ENCODE data around the gene NEK8. TPM values are rescaled to one million over a fixed set of nuclear protein-coding genes. Genes with fewer than 3 reads are reported as not detected.

NEK8 gene
- total and polyA plus RNA-seq, 9 of the 15 experiments (the other 6 are each of a cell fraction or from before 2014, with no cell fraction given): 0.98 to 16.6 (median 4.6) TPM

DNA sequence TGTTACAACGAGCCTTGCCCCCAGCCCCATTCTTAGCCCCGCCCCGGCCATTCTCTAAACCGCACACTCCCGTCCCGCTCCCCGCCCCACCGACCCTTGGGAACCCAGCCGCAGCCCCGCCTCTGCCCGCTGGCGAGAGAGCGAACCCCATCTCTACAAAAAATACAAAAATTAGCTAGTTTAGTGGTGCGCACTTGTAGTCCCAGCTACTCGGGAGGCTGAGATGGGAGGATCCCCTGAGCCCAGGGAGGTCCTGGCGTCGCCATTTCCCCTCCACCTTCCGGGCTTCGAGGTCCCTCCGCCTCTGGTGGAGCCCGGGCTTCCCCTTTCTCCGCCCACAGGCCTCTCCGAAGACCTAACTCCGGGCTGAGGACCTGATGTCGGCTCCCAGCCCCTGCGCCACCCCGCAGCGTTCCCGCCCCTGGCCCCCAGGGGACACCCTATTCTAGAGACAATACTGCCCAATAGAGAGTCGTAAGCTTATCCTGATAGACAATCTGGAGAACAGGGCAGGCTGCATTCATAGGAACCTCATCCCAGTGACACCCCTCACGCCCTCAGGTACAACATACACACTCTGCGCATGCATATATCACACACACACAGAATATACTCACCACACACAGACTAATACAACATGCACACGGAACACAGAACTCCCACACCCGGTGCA is 16.4 kb upstream of the NEK8 start (continued):
- 0 out of 2 replicates have a peak, but pooled peaks have one; percentile 17 for TF ChIP-seq HIVEP1 (CRISPR knock-in tag; IDR thresholded peaks at IDR 0.05)
- TF ChIP-seq, protein P1, sequence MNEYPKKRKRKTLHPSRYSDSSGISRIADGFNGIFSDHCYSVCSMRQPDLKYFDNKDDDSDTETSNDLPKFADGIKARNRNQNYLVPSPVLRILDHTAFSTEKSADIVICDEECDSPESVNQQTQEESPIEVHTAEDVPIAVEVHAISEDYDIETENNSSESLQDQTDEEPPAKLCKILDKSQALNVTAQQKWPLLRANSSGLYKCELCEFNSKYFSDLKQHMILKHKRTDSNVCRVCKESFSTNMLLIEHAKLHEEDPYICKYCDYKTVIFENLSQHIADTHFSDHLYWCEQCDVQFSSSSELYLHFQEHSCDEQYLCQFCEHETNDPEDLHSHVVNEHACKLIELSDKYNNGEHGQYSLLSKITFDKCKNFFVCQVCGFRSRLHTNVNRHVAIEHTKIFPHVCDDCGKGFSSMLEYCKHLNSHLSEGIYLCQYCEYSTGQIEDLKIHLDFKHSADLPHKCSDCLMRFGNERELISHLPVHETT (CRISPR knock-in tag; conservative IDR thresholded peaks at IDR 0.05 in 1 of 2, IDR thresholded peaks at IDR 0.05 in 1 of 2): peak in 1 of 2 experiments; percentile 65; a peak in 2 of 4 replicates
- no peak for TF ChIP-seq TGIF2 (CRISPR knock-in tag; IDR thresholded peaks at IDR 0.05)
- TF ChIP-seq ARID1B (IDR thresholded peaks at IDR 0.05): peak; percentile 22
- TF ChIP-seq STAT5B (CRISPR knock-in tag; IDR thresholded peaks at IDR 0.05): no peak
- no peak for TF ChIP-seq CBX5 (IDR thresholded peaks at IDR 0.05; ENCODE audit: borderline replicate concordance, low read depth)
- TF ChIP-seq RFX1 (IDR thresholded peaks at IDR 0.05): no peak
- peak; percentile 48; the same call in 1 of the 2 replicates for TF ChIP-seq PHF8 (IDR thresholded peaks at IDR 0.05; ENCODE audit: borderline replicate concordance, low read length)
- TF ChIP-seq ATF1 (CRISPR knock-in tag; IDR thresholded peaks at IDR 0.05): no peak
- no peak for TF ChIP-seq ATF1 (tag; IDR thresholded peaks at IDR 0.05)
- peak; percentile 3; the same call in 1 of the 2 replicates for TF ChIP-seq MGA (IDR thresholded peaks at IDR 0.05)
- TF ChIP-seq, protein P2, sequence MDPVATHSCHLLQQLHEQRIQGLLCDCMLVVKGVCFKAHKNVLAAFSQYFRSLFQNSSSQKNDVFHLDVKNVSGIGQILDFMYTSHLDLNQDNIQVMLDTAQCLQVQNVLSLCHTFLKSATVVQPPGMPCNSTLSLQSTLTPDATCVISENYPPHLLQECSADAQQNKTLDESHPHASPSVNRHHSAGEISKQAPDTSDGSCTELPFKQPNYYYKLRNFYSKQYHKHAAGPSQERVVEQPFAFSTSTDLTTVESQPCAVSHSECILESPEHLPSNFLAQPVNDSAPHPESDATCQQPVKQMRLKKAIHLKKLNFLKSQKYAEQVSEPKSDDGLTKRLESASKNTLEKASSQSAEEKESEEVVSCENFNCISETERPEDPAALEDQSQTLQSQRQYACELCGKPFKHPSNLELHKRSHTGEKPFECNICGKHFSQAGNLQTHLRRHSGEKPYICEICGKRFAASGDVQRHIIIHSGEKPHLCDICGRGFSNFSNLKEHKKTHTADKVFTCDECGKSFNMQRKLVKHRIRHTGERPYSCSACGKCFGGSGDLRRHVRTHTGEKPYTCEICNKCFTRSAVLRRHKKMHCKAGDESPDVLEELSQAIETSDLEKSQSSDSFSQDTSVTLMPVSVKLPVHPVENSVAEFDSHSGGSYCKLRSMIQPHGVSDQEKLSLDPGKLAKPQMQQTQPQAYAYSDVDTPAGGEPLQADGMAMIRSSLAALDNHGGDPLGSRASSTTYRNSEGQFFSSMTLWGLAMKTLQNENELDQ (CRISPR knock-in tag; IDR thresholded peaks at IDR 0.05; ENCODE audit: borderline replicate concordance): no peak

All from K562 (cell line).